A549 (cell line): ENCODE measurements around the gene GPT2. TPM values are rescaled to one million over a fixed set of nuclear protein-coding genes. Genes with fewer than 3 reads are reported as not detected.

Source experiments
- ATAC-seq, 2 experiments: fragments of 200-7000 bp in 1 of 2; fragments of >200 bp in 1 of 2; cut with Nextera tagmentation in 1 of 2; cut with Tn5 transposase in 1 of 2; 3 replicates each; pipeline versions ENCODE4 v1.8.0 to v1.9.1; 2018 to 2020; ENCODE audit warnings: mild to moderate bottlenecking in 1 of 2, moderate library complexity in 1 of 2
- CTCF ChIA-PET: fragments of 300-600 bp; sonication (Branson Sonifier 250); formaldehyde crosslinking; extraction: SDS; loops from one replicate; lab custom pipeline; 2021; ENCODE audit warnings: antibody characterized with exemption, inconsistent platforms; lab: Yijun Ruan, JAX
- POLR2A ChIA-PET: fragments of 350-600 bp; formaldehyde crosslinking; extraction: SDS; loops from one replicate; lab custom pipeline; 2021; ENCODE audit warnings: antibody characterized with exemption, inconsistent platforms; lab: Yijun Ruan, JAX
- DNase-seq, 2 experiments: peaks; one replicate each; pipeline versions ENCODE4 v3.0.0 to v3.0.0-alpha.2; 2011 to 2016; ENCODE audit warnings: low read depth in 1 of 2, low spot score in 1 of 2
- FAIRE-seq: peaks from 2 replicates; lab custom pipeline; 2011; peaks lifted over from hg19 to GRCh38; lab: Jason Lieb, UNC
- H3K27ac ChIP-seq, 2 experiments: fragments of >200 bp; sonication (Bioruptor Twin); formaldehyde crosslinking; 3 replicates each; pipeline ENCODE4 v1.5.1; 2016 to 2017
- H3K4me1 ChIP-seq: fragments of >200 bp; sonication (Bioruptor Twin); formaldehyde crosslinking; 3 replicates; pipeline ENCODE4 v1.6.1; 2016
- H3K4me2 ChIP-seq: fragments of >200 bp; sonication (Bioruptor Twin); formaldehyde crosslinking; 3 replicates; pipeline ENCODE4 v1.6.1; 2016
- H3K4me3 ChIP-seq: fragments of >200 bp; sonication (Bioruptor Twin); formaldehyde crosslinking; 3 replicates; pipeline ENCODE4 v1.5.1; 2016
- H3K9me3 ChIP-seq: fragments of >200 bp; sonication (Bioruptor Twin); formaldehyde crosslinking; 3 replicates; pipeline ENCODE4 v1.6.1; 2016
- CHD2 ChIP-seq: fragments of 150-350 bp; IDR thresholded peaks from 2 replicates; pipeline ENCODE4 v1.6.1; 2014; ENCODE audit warnings: low read length; ENCODE audit not compliant: partially characterized antibody
- CHD4 ChIP-seq: fragments of 200-600 bp; sonication (generic); IDR thresholded peaks from 2 replicates; pipeline ENCODE4 v1.6.1; 2016; ENCODE audit warnings: antibody characterized with exemption, mild to moderate bottlenecking, borderline replicate concordance
- EHF ChIP-seq: fragments of 250-450 bp; sonication (Bioruptor Pico); IDR thresholded peaks from 2 replicates; pipeline ENCODE4 v1.5.0; 2020; ENCODE audit warnings: mild to moderate bottlenecking
- EHMT2 ChIP-seq: fragments of 200-600 bp; sonication (generic); IDR thresholded peaks from 2 replicates; pipeline ENCODE4 v1.6.1; 2016; ENCODE audit warnings: antibody characterized with exemption, low read depth, mild to moderate bottlenecking, moderate library complexity
- FOXS1 ChIP-seq: fragments of 250-450 bp; sonication (Bioruptor Pico); IDR thresholded peaks from 2 replicates; pipeline ENCODE4 v1.5.0; 2020; ENCODE audit warnings: mild to moderate bottlenecking, moderate library complexity
- GATA3 ChIP-seq: IDR thresholded peaks from 2 replicates; pipeline ENCODE4 v1.6.1; 2012; ENCODE audit warnings: borderline replicate concordance
- HOXB5 ChIP-seq: fragments of 250-450 bp; sonication (Bioruptor Pico); IDR thresholded peaks from 2 replicates; pipeline ENCODE4 v1.5.0; 2020; ENCODE audit warnings: mild to moderate bottlenecking, moderate library complexity
- MYC ChIP-seq: IDR thresholded peaks from 2 replicates; pipeline ENCODE4 v1.6.1; 2012; ENCODE audit warnings: mild to moderate bottlenecking, inconsistent platforms, low read length, improper control_type of control experiment, borderline replicate concordance
- POLR2AphosphoS2 ChIP-seq: conservative IDR thresholded peaks from 2 replicates; pipeline ENCODE4 v1.6.1; 2012; ENCODE audit warnings: low read length, improper control_type of control experiment, inconsistent platforms
- REST ChIP-seq: fragments of 200-600 bp; sonication (generic); IDR thresholded peaks from 2 replicates; pipeline ENCODE4 v1.6.1; 2016; ENCODE audit warnings: antibody characterized with exemption, mild to moderate bottlenecking, moderate library complexity
- RFX5 ChIP-seq: fragments of 450-650 bp; IDR thresholded peaks from 2 replicates; pipeline ENCODE4 v1.7.1; 2014; ENCODE audit warnings: antibody characterized with exemption, mild to moderate bottlenecking, moderate library complexity
- RNF2 ChIP-seq: fragments of 200-600 bp; sonication (generic); IDR thresholded peaks from 2 replicates; pipeline ENCODE4 v1.6.1; 2016; ENCODE audit warnings: low read depth, mild to moderate bottlenecking, antibody characterized with exemption, moderate library complexity, borderline replicate concordance
- SMC3 ChIP-seq: fragments of >200 bp; sonication (Bioruptor Twin); formaldehyde crosslinking; IDR thresholded peaks from 3 replicates; pipeline ENCODE4 v1.6.1; 2018; ENCODE audit warnings: inconsistent platforms
- TP53 ChIP-seq: fragments of 250-450 bp; sonication (Bioruptor Pico); IDR thresholded peaks from 2 replicates; pipeline ENCODE4 v1.5.0; 2021; ENCODE audit warnings: mild to moderate bottlenecking, moderate library complexity
- USF2 ChIP-seq: fragments of 450-650 bp; IDR thresholded peaks from 2 replicates; pipeline ENCODE4 v1.6.1; 2014; ENCODE audit warnings: antibody characterized with exemption
- ZNF302 ChIP-seq: fragments of 250-450 bp; sonication (Bioruptor Pico); IDR thresholded peaks from 2 replicates; pipeline ENCODE4 v1.9.0; 2021; ENCODE audit warnings: inconsistent platforms, mild to moderate bottlenecking, moderate library complexity
- WGBS: methylation state at CpG from one replicate; pipeline ENCODE4 v1.1.6; 2017; ENCODE audit errors: missing lambda C conversion rate; 5-methylcytosine and 5-hydroxymethylcytosine counted together
- polyA plus RNA-seq, 4 experiments: library from polyadenylated mRNA; depleted of rRNA in 3 of 4; stranded (reverse); fragments of >200 nt; fragmentation: RNase III in 1 of 4; extraction: RNeasy Plus Mini Kit Qiagen cat#74134 plus additional on column Dnase treatment in 1 of 4; gene quantifications; 2 replicates in 3 of 4; 3 replicates in 1 of 4; pipeline ENCODE4 v1.2.3, GENCODE V29; 2011 to 2017
- TF ChIP-seq, protein P1 (sequence below): IDR thresholded peaks from 2 replicates; pipeline ENCODE4 v1.6.1; 2012
- TF ChIP-seq, protein P2 (sequence below): fragments of 150-350 bp; IDR thresholded peaks from 2 replicates; pipeline ENCODE4 v1.6.1; 2014; ENCODE audit warnings: low read depth, mild to moderate bottlenecking, low read length
- TF ChIP-seq, protein P3 (sequence below): fragments of >200 bp; sonication (Bioruptor Twin); formaldehyde crosslinking; IDR thresholded peaks from 2 replicates; pipeline ENCODE4 v1.6.1; 2016
- TF ChIP-seq, protein P4 (sequence below): fragments of 250-450 bp; sonication (Bioruptor Pico); IDR thresholded peaks from 2 replicates; pipeline ENCODE4 v1.5.0; 2020; ENCODE audit warnings: low read depth, mild to moderate bottlenecking, moderate library complexity

Gene GPT2
- polyA plus RNA-seq, 2 of the 4 experiments (the other 2 are of a cell fraction): 8.9 to 15.3 TPM

DNA sequence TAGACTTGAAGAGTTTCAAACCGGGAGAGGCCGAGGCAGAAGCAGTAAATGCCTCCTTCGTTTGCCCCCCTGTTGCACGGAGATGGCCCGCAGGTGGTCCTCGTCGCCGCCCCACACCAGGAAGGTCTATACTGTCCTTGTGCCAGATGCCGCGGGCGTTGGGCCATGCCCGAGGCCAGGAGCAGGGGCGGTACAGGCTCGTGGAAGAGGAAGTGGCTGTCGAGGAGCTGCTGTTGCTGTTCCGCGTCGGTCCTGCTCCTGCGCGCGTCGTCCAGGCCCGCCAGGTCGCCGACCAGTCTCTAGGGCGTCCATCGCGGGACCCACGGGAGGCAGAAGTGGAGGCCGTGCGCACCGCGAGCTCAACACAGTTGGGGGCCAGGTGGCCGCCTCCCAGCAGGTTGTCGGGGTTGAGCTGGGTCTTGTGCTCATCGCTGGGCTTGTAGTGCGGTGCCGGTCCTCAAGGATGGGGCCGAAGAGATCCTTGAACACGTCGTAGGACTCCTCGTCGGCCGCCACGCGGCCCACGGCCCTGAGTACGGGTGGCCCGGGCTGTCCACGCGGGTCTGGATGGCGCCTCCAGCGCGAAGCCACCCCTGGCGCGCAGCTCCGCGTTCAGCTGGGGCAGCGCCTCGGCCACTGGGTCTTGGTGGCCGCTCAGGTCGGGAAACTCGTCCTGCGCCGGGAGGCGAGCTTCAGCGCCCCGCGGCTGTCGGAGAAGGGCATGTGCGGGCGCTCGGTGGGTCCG is 40.1 kb upstream of the GPT2 start:
- 85% methylated on average over 74 of the region's 74 CpGs for WGBS
- ATAC-seq (no peak), DNase-seq (no peak), FAIRE-seq (no peak)
- Histone ChIP-seq H3K4me3 (no peak overlapping the region), H3K4me2 (no peak overlapping the region), H3K4me1 (no peaks in the 10 kb centered on the region), H3K27ac (no peak overlapping the region), H3K9me3 (peaks cover 4% of the 10 kb centered on the region; the same call in 1 of the 3 replicates)
- ChIA-PET POLR2A (no interaction called here), CTCF (interaction anchor here (2.4 to 2.9 kb wide), 2 partner anchors 10 to 86 kb away, joined by 9 to 29 read pairs; no protein-coding TSS in a partner anchor)
- TF ChIP-seq, protein P1, sequence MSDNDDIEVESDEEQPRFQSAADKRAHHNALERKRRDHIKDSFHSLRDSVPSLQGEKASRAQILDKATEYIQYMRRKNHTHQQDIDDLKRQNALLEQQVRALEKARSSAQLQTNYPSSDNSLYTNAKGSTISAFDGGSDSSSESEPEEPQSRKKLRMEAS: no peak
- no peak for TF ChIP-seq POLR2AphosphoS2
- TF ChIP-seq, protein P2, sequence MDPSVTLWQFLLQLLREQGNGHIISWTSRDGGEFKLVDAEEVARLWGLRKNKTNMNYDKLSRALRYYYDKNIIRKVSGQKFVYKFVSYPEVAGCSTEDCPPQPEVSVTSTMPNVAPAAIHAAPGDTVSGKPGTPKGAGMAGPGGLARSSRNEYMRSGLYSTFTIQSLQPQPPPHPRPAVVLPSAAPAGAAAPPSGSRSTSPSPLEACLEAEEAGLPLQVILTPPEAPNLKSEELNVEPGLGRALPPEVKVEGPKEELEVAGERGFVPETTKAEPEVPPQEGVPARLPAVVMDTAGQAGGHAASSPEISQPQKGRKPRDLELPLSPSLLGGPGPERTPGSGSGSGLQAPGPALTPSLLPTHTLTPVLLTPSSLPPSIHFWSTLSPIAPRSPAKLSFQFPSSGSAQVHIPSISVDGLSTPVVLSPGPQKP: no peak
- TF ChIP-seq CHD4: no peak
- no peak for TF ChIP-seq RNF2
- TF ChIP-seq EHF (CRISPR knock-in tag): no peak
- TF ChIP-seq RFX5: no peak
- TF ChIP-seq, protein P3, sequence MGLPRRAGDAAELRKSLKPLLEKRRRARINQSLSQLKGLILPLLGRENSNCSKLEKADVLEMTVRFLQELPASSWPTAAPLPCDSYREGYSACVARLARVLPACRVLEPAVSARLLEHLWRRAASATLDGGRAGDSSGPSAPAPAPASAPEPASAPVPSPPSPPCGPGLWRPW: no peak
- TF ChIP-seq HOXB5 (CRISPR knock-in tag): no peak
- TF ChIP-seq EHMT2: no peak
- TF ChIP-seq REST: no peak
- no peak for TF ChIP-seq USF2
- TF ChIP-seq MYC: no peak
- TF ChIP-seq ZNF302 (CRISPR knock-in tag): no peak
- no peak for TF ChIP-seq GATA3
- no peak for TF ChIP-seq SMC3
- TF ChIP-seq TP53 (CRISPR knock-in tag): no peak
- no peak for TF ChIP-seq FOXS1 (CRISPR knock-in tag)
- no peak for TF ChIP-seq CHD2
- TF ChIP-seq, protein P4, sequence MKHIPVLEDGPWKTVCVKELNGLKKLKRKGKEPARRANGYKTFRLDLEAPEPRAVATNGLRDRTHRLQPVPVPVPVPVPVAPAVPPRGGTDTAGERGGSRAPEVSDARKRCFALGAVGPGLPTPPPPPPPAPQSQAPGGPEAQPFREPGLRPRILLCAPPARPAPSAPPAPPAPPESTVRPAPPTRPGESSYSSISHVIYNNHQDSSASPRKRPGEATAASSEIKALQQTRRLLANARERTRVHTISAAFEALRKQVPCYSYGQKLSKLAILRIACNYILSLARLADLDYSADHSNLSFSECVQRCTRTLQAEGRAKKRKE (CRISPR knock-in tag): no peak
